M059J (cell line): Measurements from ENCODE around the gene ASPSCR1. TPM values are rescaled to one million over a fixed set of nuclear protein-coding genes. Genes with fewer than 3 reads are reported as not detected.

ENCODE experiments used
- DNase-seq: peaks from one replicate; pipeline ENCODE4 v3.0.0-alpha.2; 2012; ENCODE audit warnings: low read depth
- total RNA-seq: library from RNA; depleted of rRNA; stranded (reverse); fragments of >200 nt; shearing (Covaris generic); gene quantifications from 2 replicates; pipeline ENCODE4 v1.2.3, GENCODE V29; 2014

The ASPSCR1 gene
- total RNA-seq, 1 experiment from 2014 or later = 33.0 TPM

- DNase-seq = no peak
Observed at GRCh38 chr17:81999587-81999975, 22.2 kb downstream of the ASPSCR1 start.

DNA sequence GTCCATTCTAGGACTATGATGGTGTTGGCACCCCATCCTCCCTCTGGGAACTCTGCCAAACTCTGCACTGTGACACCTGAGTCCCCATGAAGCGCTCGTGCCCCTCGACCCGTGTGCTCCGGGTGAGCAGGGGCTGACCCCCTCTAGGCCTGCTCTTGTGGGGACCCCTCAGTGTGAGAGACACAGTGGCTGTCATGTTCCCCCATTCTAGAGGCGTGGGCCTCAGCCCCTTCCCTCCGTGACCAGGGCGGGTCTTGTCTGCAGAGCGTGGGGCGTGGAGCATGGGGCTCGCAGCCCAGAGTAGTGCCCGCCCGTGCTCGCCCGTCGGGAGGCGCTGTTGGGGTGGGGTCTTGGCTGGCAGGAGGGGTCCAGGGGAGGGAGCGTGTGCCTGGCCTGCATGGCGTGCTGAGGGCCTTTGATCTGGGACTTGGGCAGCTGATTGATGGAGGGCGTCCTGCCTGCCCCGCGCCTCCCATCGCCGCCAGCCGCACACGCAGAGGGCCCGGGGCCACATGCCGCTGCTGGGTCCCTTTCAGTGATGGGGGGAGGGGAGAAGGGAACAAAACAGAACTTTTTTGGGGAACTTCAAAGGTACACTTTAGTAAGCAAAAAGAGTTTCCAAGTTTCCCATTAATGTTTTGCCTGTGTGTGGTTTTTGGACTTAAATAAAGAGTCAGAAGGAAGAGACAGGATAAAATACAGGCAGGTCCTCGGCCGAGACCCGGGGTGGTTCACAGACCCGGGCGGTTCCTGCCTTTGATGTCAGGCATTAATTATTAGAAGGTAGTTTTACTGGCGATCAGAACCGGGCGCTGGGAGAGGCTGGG lies 22.8 kb downstream of the ASPSCR1 start:
- DNase-seq = no peak

- no peak for DNase-seq
Observed at GRCh38 chr17:82000803-82001570, 23.6 kb downstream of the ASPSCR1 start.

DNA sequence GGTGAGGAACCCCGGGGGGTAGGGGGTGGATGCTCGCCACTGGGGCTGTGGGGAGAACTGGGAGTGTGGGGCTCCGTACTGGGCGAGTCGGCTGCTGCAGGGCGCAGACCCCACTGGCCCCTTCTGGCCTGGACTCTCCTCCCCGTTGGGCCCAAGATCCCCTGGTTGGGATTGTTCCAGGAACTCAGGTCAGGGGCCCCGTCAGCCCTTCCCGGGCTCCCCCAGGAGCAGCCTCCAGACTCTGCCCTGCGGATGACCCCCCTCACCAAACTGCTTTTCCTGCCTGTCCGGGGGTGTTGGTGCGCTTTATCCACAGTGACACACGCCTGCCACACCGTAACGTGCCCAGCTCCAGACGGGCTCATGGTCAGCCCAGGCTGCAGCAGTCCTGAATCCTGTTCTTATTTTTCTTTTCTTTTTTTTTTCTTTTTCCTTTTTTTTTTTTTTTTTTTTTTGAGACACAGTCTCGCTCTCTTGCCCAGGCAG lies 24.2 kb downstream of the ASPSCR1 start:
- no peak for DNase-seq

- DNase-seq = peak; percentile 99
Observed at GRCh38 chr17:82003411-82004381, 26.3 kb downstream of the ASPSCR1 start.

GRCh38 chr17:82004517-82005455 lies 27.4 kb downstream of the ASPSCR1 start:
- no peak for DNase-seq

GRCh38 chr17:82005701-82006348 lies 28.4 kb downstream of the ASPSCR1 start:
- DNase-seq = no peak

- DNase-seq = peak; percentile 83
Observed at GRCh38 chr17:82006468-82007227, 29.2 kb downstream of the ASPSCR1 start.

DNA sequence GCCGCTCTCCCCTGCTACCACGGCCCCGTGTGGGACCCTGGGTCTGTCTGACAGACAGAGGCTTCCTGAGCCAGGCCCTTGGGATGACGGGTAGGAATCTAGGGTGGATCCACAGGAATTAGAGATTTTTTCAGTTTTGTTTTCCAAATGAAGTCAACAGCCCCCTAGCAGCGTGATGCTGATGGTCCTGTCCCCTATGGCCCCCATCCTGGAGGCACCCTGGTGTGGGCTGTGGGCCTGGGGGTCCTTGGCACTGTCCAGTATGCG lies 29.7 kb downstream of the ASPSCR1 start:
- DNase-seq = no peak

- peak; percentile 80 for DNase-seq
Observed at GRCh38 chr17:82007495-82008257, 30.2 kb downstream of the ASPSCR1 start.

GRCh38 chr17:82008258-82008940 lies 31.0 kb downstream of the ASPSCR1 start:
- DNase-seq = no peak

GRCh38 chr17:82008941-82009405 lies 31.5 kb downstream of the ASPSCR1 start:
- no peak for DNase-seq

DNA sequence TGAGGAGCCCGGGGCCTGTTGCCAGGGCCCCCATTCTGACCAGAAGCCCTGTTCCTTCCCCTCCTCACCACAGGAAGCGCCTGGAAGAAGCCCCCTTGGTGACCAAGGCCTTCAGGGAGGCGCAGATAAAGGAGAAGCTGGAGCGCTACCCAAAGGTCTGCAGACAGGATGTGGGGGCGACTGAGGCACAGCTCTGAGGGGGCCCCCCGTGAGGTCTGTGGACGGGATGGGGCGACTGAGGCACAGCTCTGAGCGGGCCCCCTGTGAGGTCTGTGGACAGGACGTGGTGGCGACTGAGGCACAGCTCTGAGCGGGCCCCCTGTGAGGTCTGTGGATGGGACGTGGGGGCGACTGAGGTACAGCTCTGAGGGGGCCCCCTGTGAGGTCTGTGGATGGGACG lies 32.0 kb downstream of the ASPSCR1 start:
- DNase-seq = no peak

GRCh38 chr17:82010575-82011525 lies 33.4 kb downstream of the ASPSCR1 start:
- no peak for DNase-seq

- no peak for DNase-seq
Observed at GRCh38 chr17:82011617-82012187, 34.3 kb downstream of the ASPSCR1 start.

DNA sequence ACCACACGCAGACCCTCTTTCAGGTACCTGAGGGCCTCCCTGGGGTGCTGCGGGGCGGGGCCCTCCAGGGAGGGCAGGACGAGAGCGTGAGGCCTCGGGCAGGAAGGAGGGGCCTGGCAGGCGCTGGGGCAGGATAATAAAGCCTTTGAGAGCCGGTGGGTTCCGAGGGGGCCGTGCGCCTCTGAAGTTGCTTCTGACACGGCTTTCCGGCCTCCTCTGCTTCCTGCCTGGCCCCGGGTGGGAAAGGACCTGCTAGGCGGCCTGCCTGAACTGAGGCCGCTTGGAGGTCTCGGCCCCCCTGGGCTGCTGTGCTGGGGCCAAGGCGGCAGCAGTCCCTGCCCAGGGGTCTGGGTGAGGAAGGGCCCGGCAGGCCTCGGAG lies 34.8 kb downstream of the ASPSCR1 start:
- no peak for DNase-seq
